K562 (cell line): ENCODE results near the gene DRAXIN. TPM values are rescaled to one million over a fixed set of nuclear protein-coding genes. Genes with fewer than 3 reads are reported as not detected.

Experiments used
- ARID3A ChIP-seq: IDR thresholded peaks from 2 replicates; pipeline ENCODE4 v1.6.1; 2012; ENCODE audit warnings: low read depth, low read length, improper control_type of control experiment, borderline replicate concordance
- BCL6 ChIP-seq: fragments of 250-450 bp; sonication (Bioruptor Pico); IDR thresholded peaks from 2 replicates; pipeline ENCODE4 v1.4.0; 2020
- BCOR ChIP-seq: fragments of 450-650 bp; IDR thresholded peaks from 2 replicates; pipeline ENCODE4 v1.6.1; 2016
- BMI1 ChIP-seq: fragments of 150-350 bp; IDR thresholded peaks from 2 replicates; pipeline ENCODE4 v1.6.1; 2014; ENCODE audit warnings: low read length
- CHD2 ChIP-seq: IDR thresholded peaks from 2 replicates; pipeline ENCODE4 v1.6.1; 2011; ENCODE audit warnings: low read depth, low read length
- CXXC5 ChIP-seq: fragments of 250-450 bp; sonication (Bioruptor Pico); IDR thresholded peaks from 2 replicates; pipeline ENCODE4 v1.8.0; 2022; ENCODE audit warnings: inconsistent platforms, mild to moderate bottlenecking, moderate library complexity
- ELF2 ChIP-seq: fragments of 250-450 bp; sonication (Bioruptor Pico); IDR thresholded peaks from 2 replicates; pipeline ENCODE4 v1.5.0; 2021; ENCODE audit warnings: mild to moderate bottlenecking
- EP400 ChIP-seq: fragments of 450-650 bp; IDR thresholded peaks from 2 replicates; pipeline ENCODE4 v1.6.1; 2017; ENCODE audit warnings: antibody characterized with exemption, mild to moderate bottlenecking, moderate library complexity
- EZH2 ChIP-seq: IDR thresholded peaks from 2 replicates; pipeline ENCODE4 v1.6.1; 2012; ENCODE audit warnings: low read depth, mild to moderate bottlenecking, inconsistent platforms, low read length, borderline replicate concordance
- ILF3 ChIP-seq: fragments of 450-650 bp; IDR thresholded peaks from 2 replicates; pipeline ENCODE4 v1.6.1; 2018; ENCODE audit warnings: antibody characterized with exemption, mild to moderate bottlenecking, moderate library complexity, borderline replicate concordance
- IRF9 ChIP-seq: fragments of 450-650 bp; IDR thresholded peaks from 2 replicates; pipeline ENCODE4 v1.6.1; 2016; ENCODE audit warnings: missing biosample characterization, missing genetic modification characterization
- KDM1A ChIP-seq, 2 experiments: fragments of 450-650 bp; IDR thresholded peaks; 2 replicates each; pipeline ENCODE4 v1.6.1; 2016; ENCODE audit warnings: mild to moderate bottlenecking in 2 of 2
- MTA2 ChIP-seq: fragments of 450-650 bp; IDR thresholded peaks from 2 replicates; pipeline ENCODE4 v1.6.1; 2016; ENCODE audit warnings: low read depth
- NCOA4 ChIP-seq: fragments of 450-650 bp; IDR thresholded peaks from 2 replicates; pipeline ENCODE4 v1.6.1; 2018; ENCODE audit warnings: mild to moderate bottlenecking; ENCODE audit not compliant: partially characterized antibody
- NR2F6 ChIP-seq: fragments of 450-650 bp; formaldehyde crosslinking; IDR thresholded peaks from 2 replicates; pipeline ENCODE4 v1.4.0; 2020; ENCODE audit warnings: mild to moderate bottlenecking
- RBM14 ChIP-seq: fragments of 200-400 bp; formaldehyde crosslinking; IDR thresholded peaks from 2 replicates; pipeline ENCODE4 v1.6.1; 2018; ENCODE audit warnings: low read depth, mild to moderate bottlenecking, low read length, moderate library complexity, borderline replicate concordance; ENCODE audit not compliant: insufficient read depth
- RCOR1 ChIP-seq, 2 experiments: IDR thresholded peaks; 2 replicates each; pipeline ENCODE4 v1.6.1; 2012; ENCODE audit warnings: low read depth in 2 of 2, low read length in 2 of 2, borderline replicate concordance in 1 of 2, improper control_type of control experiment in 1 of 2
- TSC22D4 ChIP-seq: fragments of 450-650 bp; IDR thresholded peaks from 2 replicates; pipeline ENCODE4 v1.6.1; 2016; ENCODE audit warnings: missing genetic modification characterization, missing biosample characterization, control low read depth
- UBTF ChIP-seq, 2 experiments: IDR thresholded peaks; 2 replicates each; pipeline ENCODE4 v1.6.1; 2012; ENCODE audit warnings: improper control_type of control experiment in 2 of 2, low read depth in 2 of 2, low read length in 2 of 2, borderline replicate concordance in 1 of 2
- USF1 ChIP-seq: sonication (generic); formaldehyde crosslinking; IDR thresholded peaks from 2 replicates; pipeline ENCODE4 v1.9.0; 2022; ENCODE audit warnings: mild to moderate bottlenecking, missing genetic modification reagents
- ZBED1 ChIP-seq: IDR thresholded peaks from 2 replicates; pipeline ENCODE4 v1.6.1; 2014
- ZBTB8A ChIP-seq: fragments of 450-650 bp; IDR thresholded peaks from 2 replicates; pipeline ENCODE4 v1.6.1; 2018; ENCODE audit warnings: mild to moderate bottlenecking, moderate library complexity; ENCODE audit not compliant: partially characterized antibody
- ZFP36 ChIP-seq: fragments of 150-350 bp; IDR thresholded peaks from 2 replicates; pipeline ENCODE4 v1.6.1; 2018; ENCODE audit warnings: low read length, low read depth; ENCODE audit not compliant: partially characterized antibody
- ZNF263 ChIP-seq: sonication (generic); formaldehyde crosslinking; IDR thresholded peaks from 2 replicates; pipeline ENCODE4 v1.8.0; 2022; ENCODE audit warnings: mild to moderate bottlenecking, missing genetic modification reagents, borderline replicate concordance
- ZNF696 ChIP-seq: fragments of 250-450 bp; sonication (Bioruptor Pico); conservative IDR thresholded peaks from 2 replicates; pipeline ENCODE4 v1.4.0; 2020; ENCODE audit warnings: mild to moderate bottlenecking, moderate library complexity
- polyA plus RNA-seq, 8 experiments: library from polyadenylated mRNA; depleted of rRNA in 4 of 8; stranded (reverse) in 5 of 8; unstranded in 3 of 8; fragments of >200 nt; fragmentation: Nextera tagmentation in 2 of 8; fragmentation: Illumina TruSeq in 1 of 8; extraction: Ambion mirVana in 2 of 8; extraction: Trizol in 1 of 8; gene quantifications; 2 replicates each; pipeline versions ENCODE4 v1.2.1 to v1.2.3, GENCODE V29; 2011 to 2014; ENCODE audit warnings: inconsistent platforms in 1 of 8, missing spikeins in 1 of 8
- total RNA-seq, 7 experiments: library from RNA; depleted of rRNA in 6 of 7; stranded (reverse); fragments of >200 nt in 6 of 7; fragmentation: Illumina TruSeq in 2 of 7; extraction: Trizol in 2 of 7; gene quantifications; 2 replicates each; pipeline versions ENCODE4 v1.2.1 to v1.2.3, GENCODE V29; 2011 to 2021; ENCODE audit warnings: low replicate concordance in 1 of 7

The DRAXIN gene
- total and polyA plus RNA-seq, 9 of the 15 experiments (the other 6 are each of a cell fraction or from before 2014, with no cell fraction given): 0.01 to 0.04 (median 0.01) TPM; not detected in 6

- TF ChIP-seq USF1 (no peak), IRF9 (tag) (no peak), CHD2 (no peak), ZNF263 (CRISPR knock-in tag) (no peak), BCOR (peak; percentile 89), RBM14 (no peak), NR2F6 (CRISPR knock-in tag) (no peak), ILF3 (no peak), CXXC5 (CRISPR knock-in tag) (no peak), MTA2 (no peak), NCOA4 (no peak), EZH2 (no peak), BMI1 (no peak), ARID3A (no peak), ZNF696 (no peak), ZBED1 (no peak), KDM1A (IDR thresholded peaks at IDR 0.05) (peak; percentile 44 to 71), ELF2 (CRISPR knock-in tag) (no peak), ZBTB8A (no peak), EP400 (no peak), RCOR1 (IDR thresholded peaks at IDR 0.05; ENCODE audit: borderline replicate concordance in 1 of 2, low read depth in 2 of 2, low read length in 2 of 2) (no peak), BCL6 (CRISPR knock-in tag) (no peak), UBTF (IDR thresholded peaks at IDR 0.05; ENCODE audit: borderline replicate concordance in 1 of 2, low read depth in 2 of 2, low read length in 2 of 2) (no peak), TSC22D4 (tag) (no peak), ZFP36 (peak; percentile 84)
These were observed 76.6 kb downstream of the DRAXIN start (continued) for GRCh38 chr1:11767922-11768704.
